CD14-positive monocyte (primary cell): ENCODE measurements around the gene BCAR3. TPM values are rescaled to one million over a fixed set of nuclear protein-coding genes. Genes with fewer than 3 reads are reported as not detected.

Experiments used
- DNase-seq, 3 donors: peaks; one replicate each; pipeline ENCODE4 v3.0.0-alpha.2; 2011 to 2022
- H2AFZ ChIP-seq: 2 replicates; pipeline ENCODE4 v1.6.0; 2012; ENCODE audit warnings: mild to moderate bottlenecking, low read depth, low read length, inconsistent platforms; ENCODE audit not compliant: insufficient read depth, poor library complexity, severe bottlenecking
- H3K27ac ChIP-seq, 2 donors: 1 replicate in 1 of 2; 2 replicates in 1 of 2; pipeline ENCODE4 v1.5.1; 2012 to 2013; ENCODE audit warnings: low read length in 2 of 2, control low read depth in 1 of 2, inconsistent platforms in 1 of 2, low read depth in 1 of 2, mild to moderate bottlenecking in 1 of 2
- H3K27me3 ChIP-seq, 2 donors: one replicate each; pipeline versions ENCODE4 v1.6.0 to v1.6.1; 2011 to 2013; ENCODE audit warnings: low read length in 2 of 2; ENCODE audit not compliant: control insufficient read depth in 2 of 2, insufficient read depth in 2 of 2
- H3K36me3 ChIP-seq, 2 donors: replicated peaks in 1 of 2; 1 replicate in 1 of 2; 2 replicates in 1 of 2; pipeline versions ENCODE4 v1.5.1 to v1.6.1; 2012 to 2013; ENCODE audit warnings: low read length in 2 of 2, control low read depth in 1 of 2, inconsistent platforms in 1 of 2, mild to moderate bottlenecking in 1 of 2; ENCODE audit not compliant: insufficient read depth in 2 of 2, control insufficient read depth in 1 of 2
- H3K4me1 ChIP-seq, 2 donors: 1 replicate in 1 of 2; 2 replicates in 1 of 2; pipeline versions ENCODE4 v1.5.1 to v1.6.1; 2012 to 2013; ENCODE audit warnings: low read length in 2 of 2, control low read depth in 1 of 2, inconsistent platforms in 1 of 2, mild to moderate bottlenecking in 1 of 2, moderate library complexity in 1 of 2; ENCODE audit not compliant: insufficient read depth in 2 of 2, control insufficient read depth in 1 of 2
- H3K4me2 ChIP-seq: replicated peaks from 2 replicates; pipeline ENCODE3; 2012; ENCODE audit warnings: low read length, moderate library complexity, mild to moderate bottlenecking; ENCODE audit not compliant: poor library complexity, severe bottlenecking; ENCODE audit errors: extremely low read depth
- H3K4me3 ChIP-seq, 3 experiments: fragments of 200-600 bp in 1 of 3; sonication (generic) in 1 of 3; replicated peaks in 1 of 3; 1 replicate in 2 of 3; 2 replicates in 1 of 3; pipeline ENCODE4 v1.5.1; 2011 to 2013; ENCODE audit warnings: low read length in 3 of 3, mild to moderate bottlenecking in 3 of 3, control low read depth in 2 of 3, low read depth in 2 of 3, inconsistent platforms in 1 of 3, moderate library complexity in 1 of 3
- H3K79me2 ChIP-seq: 2 replicates; pipeline ENCODE4 v1.6.0; 2012; ENCODE audit warnings: mild to moderate bottlenecking, control low read depth, inconsistent platforms, low read length, moderate library complexity; ENCODE audit not compliant: insufficient read depth
- H3K9ac ChIP-seq: 2 replicates; pipeline ENCODE4 v1.6.0; 2017; ENCODE audit warnings: low read length, mild to moderate bottlenecking; ENCODE audit not compliant: insufficient read depth, poor library complexity, severe bottlenecking
- H3K9me3 ChIP-seq, 2 donors: replicated peaks in 1 of 2; 1 replicate in 1 of 2; 2 replicates in 1 of 2; pipeline versions ENCODE4 v1.5.1 to v1.6.1; 2012 to 2013; ENCODE audit warnings: low read length in 2 of 2, control low read depth in 1 of 2; ENCODE audit not compliant: control insufficient read depth in 1 of 2, insufficient read depth in 1 of 2
- H4K20me1 ChIP-seq: 2 replicates; pipeline ENCODE4 v1.6.0; 2012; ENCODE audit warnings: mild to moderate bottlenecking, low read length, control low read depth, moderate library complexity; ENCODE audit not compliant: insufficient read depth
- H3K27ac Mint-ChIP-seq, 7 donors: one replicate each; pipeline ENCODE4 v1.8.0; 2020; ENCODE audit warnings: mild to moderate bottlenecking in 7 of 7, mixed read lengths in 7 of 7, moderate library complexity in 6 of 7, inconsistent platforms in 2 of 7
- H3K27me3 Mint-ChIP-seq, 3 donors: one replicate each; pipeline ENCODE4 v1.8.0; 2021 to 2022; ENCODE audit warnings: low read depth in 3 of 3, mild to moderate bottlenecking in 3 of 3, mixed read lengths in 3 of 3, moderate library complexity in 3 of 3, inconsistent platforms in 1 of 3
- H3K36me3 Mint-ChIP-seq, 2 donors: one replicate each; pipeline ENCODE4 v1.8.0; 2020; ENCODE audit warnings: mixed read lengths in 2 of 2, inconsistent platforms in 1 of 2, mild to moderate bottlenecking in 1 of 2
- H3K4me1 Mint-ChIP-seq: one replicate; pipeline ENCODE4 v1.8.0; 2020; ENCODE audit warnings: mild to moderate bottlenecking, mixed read lengths
- H3K4me3 Mint-ChIP-seq, 2 donors: one replicate each; pipeline ENCODE4 v1.8.0; 2020; ENCODE audit warnings: mild to moderate bottlenecking in 2 of 2, mixed read lengths in 2 of 2, moderate library complexity in 1 of 2
- H3K9me3 Mint-ChIP-seq, 7 donors: one replicate each; pipeline ENCODE4 v1.8.0; 2020 to 2022; ENCODE audit warnings: mixed read lengths in 7 of 7, mild to moderate bottlenecking in 6 of 7, moderate library complexity in 6 of 7, inconsistent platforms in 2 of 7
- WGBS: methylation state at CpG from one replicate; pipeline ENCODE4 v1.1.5; 2013; ENCODE audit warnings: missing lambda C conversion rate; ENCODE audit not compliant: insufficient coverage; 5-methylcytosine and 5-hydroxymethylcytosine counted together
- intact Hi-C, 2 donors: fragments of 100-400 bp; cut with micrococcal nuclease; formaldehyde crosslinking; loops; one replicate each; pipeline versions ENCODE4 v1.15.0 to v1.15.1; 2023
- polyA plus RNA-seq, 3 donors: library from polyadenylated mRNA; depleted of rRNA in 1 of 3; unstranded in 2 of 3; stranded (reverse) in 1 of 3; fragments of 300-500 nt in 2 of 3; fragments of >200 nt in 1 of 3; fragmentation: Illumina TruSeq in 2 of 3; gene quantifications; 1 replicate in 2 of 3; 2 replicates in 1 of 3; pipeline ENCODE4 v1.2.3, GENCODE V29; 2012 to 2021
- TF ChIP-seq, protein P1 (sequence below): fragments of 200-600 bp; IDR thresholded peaks from one replicate; pipeline ENCODE4 v1.8.0; 2022; ENCODE audit warnings: antibody characterized with exemption, mild to moderate bottlenecking

BCAR3 gene
- polyA plus RNA-seq, 3 donors = 0.05 to 0.41 TPM; not detected in 1

GRCh38 chr1:93667642-93668041 is 14.0 kb downstream of the BCAR3 start:
- Mint-ChIP-seq H3K27me3 (peaks cover 2 to 4% (median 2%) of the 10 kb centered on the region in 3 donors), H3K36me3 (no peaks in the 10 kb centered on the region), H3K4me1 (peaks cover 10% of the 10 kb centered on the region), H3K9me3 (no peaks in the 10 kb centered on the region), H3K4me3 (no peak overlapping the region), H3K27ac (no peak overlapping the region)
- H2AFZ ChIP-seq = no peak overlapping the region
- H3K79me2 ChIP-seq = no peaks in the 10 kb centered on the region
- H3K4me3 ChIP-seq = no peak overlapping the region
- TF ChIP-seq, protein P1, sequence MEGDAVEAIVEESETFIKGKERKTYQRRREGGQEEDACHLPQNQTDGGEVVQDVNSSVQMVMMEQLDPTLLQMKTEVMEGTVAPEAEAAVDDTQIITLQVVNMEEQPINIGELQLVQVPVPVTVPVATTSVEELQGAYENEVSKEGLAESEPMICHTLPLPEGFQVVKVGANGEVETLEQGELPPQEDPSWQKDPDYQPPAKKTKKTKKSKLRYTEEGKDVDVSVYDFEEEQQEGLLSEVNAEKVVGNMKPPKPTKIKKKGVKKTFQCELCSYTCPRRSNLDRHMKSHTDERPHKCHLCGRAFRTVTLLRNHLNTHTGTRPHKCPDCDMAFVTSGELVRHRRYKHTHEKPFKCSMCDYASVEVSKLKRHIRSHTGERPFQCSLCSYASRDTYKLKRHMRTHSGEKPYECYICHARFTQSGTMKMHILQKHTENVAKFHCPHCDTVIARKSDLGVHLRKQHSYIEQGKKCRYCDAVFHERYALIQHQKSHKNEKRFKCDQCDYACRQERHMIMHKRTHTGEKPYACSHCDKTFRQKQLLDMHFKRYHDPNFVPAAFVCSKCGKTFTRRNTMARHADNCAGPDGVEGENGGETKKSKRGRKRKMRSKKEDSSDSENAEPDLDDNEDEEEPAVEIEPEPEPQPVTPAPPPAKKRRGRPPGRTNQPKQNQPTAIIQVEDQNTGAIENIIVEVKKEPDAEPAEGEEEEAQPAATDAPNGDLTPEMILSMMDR = no peak
- no peaks in the 10 kb centered on the region for H4K20me1 ChIP-seq
- H3K4me1 ChIP-seq = peaks cover 12% of the 10 kb centered on the region in 2 donors
- no peak overlapping the region for H3K9ac ChIP-seq
- no peak overlapping the region for H3K27ac ChIP-seq
- H3K27me3 ChIP-seq = no peaks in the 10 kb centered on the region
- no peaks in the 10 kb centered on the region for H3K9me3 ChIP-seq
- WGBS = 100% methylated on average over 1 of the region's 4 CpGs
- H3K4me2 ChIP-seq = no peak overlapping the region
- no peaks in the 10 kb centered on the region for H3K36me3 ChIP-seq
- intact Hi-C loops = no loop called here
- DNase-seq = no peak

- peaks cover 2 to 4% (median 2%) of the 10 kb centered on the region in 3 donors for H3K27me3 Mint-ChIP-seq
- H2AFZ ChIP-seq = no peak overlapping the region
- H3K9me3 Mint-ChIP-seq = no peaks in the 10 kb centered on the region
- 100% methylated on average over 10 of the region's 14 CpGs for WGBS
- no peaks in the 10 kb centered on the region for H3K36me3 Mint-ChIP-seq
- TF ChIP-seq, protein P1 = no peak
- H3K36me3 ChIP-seq = no peaks in the 10 kb centered on the region
- no peak overlapping the region for H3K27ac Mint-ChIP-seq
- no peaks in the 10 kb centered on the region for H3K27me3 ChIP-seq
- DNase-seq = no peak
- no peaks in the 10 kb centered on the region for H3K9me3 ChIP-seq
- H3K79me2 ChIP-seq = no peaks in the 10 kb centered on the region
- H3K27ac ChIP-seq = no peak overlapping the region
- no peak overlapping the region for H3K4me3 ChIP-seq
- H3K9ac ChIP-seq = no peak overlapping the region
- no peak overlapping the region for H3K4me3 Mint-ChIP-seq
- intact Hi-C loops = no loop called here
- H3K4me1 ChIP-seq = peaks cover 4 to 6% of the 10 kb centered on the region in 2 donors
- no peak overlapping the region for H3K4me2 ChIP-seq
- peaks cover 9% of the 10 kb centered on the region for H3K4me1 Mint-ChIP-seq
- H4K20me1 ChIP-seq = no peaks in the 10 kb centered on the region
Measured at GRCh38 chr1:93666613-93667384, 14.8 kb downstream of the BCAR3 start.
